CD4-positive, alpha-beta T cell treated with Interleukin-17A for 4 hours (primary cell): ENCODE measurements around the gene GLDN.

ENCODE experiments used
- DNase-seq: peaks from one replicate; pipeline ENCODE4 v3.0.0-alpha.2; 2020; ENCODE audit warnings: mixed read lengths

Gene GLDN

GRCh38 chr15:51365417-51365816, 24.0 kb downstream of the GLDN start:
- DNase-seq = no peak

DNA sequence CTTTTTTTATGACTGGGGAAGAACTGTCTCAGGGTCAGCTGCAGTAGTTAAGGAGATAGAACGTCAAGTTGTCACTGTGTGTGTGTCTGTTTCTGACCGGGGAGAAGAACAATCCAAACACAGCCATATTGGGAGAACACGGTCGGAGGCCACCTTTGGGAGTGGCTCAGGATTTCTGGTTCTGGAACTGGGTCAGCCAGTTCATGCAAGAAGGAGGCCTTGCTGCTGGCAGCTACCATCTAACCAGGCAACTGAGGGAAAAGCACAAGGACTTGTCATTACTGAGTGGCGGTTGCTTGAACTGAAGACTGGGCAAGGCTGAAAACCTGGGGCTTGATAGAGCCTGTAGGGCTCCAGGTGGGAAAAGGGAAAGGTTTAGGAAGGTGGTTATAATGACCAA, 24.6 kb downstream of the GLDN start:
- DNase-seq = no peak

GRCh38 chr15:51366920-51367319, 25.5 kb downstream of the GLDN start:
- no peak for DNase-seq

DNA sequence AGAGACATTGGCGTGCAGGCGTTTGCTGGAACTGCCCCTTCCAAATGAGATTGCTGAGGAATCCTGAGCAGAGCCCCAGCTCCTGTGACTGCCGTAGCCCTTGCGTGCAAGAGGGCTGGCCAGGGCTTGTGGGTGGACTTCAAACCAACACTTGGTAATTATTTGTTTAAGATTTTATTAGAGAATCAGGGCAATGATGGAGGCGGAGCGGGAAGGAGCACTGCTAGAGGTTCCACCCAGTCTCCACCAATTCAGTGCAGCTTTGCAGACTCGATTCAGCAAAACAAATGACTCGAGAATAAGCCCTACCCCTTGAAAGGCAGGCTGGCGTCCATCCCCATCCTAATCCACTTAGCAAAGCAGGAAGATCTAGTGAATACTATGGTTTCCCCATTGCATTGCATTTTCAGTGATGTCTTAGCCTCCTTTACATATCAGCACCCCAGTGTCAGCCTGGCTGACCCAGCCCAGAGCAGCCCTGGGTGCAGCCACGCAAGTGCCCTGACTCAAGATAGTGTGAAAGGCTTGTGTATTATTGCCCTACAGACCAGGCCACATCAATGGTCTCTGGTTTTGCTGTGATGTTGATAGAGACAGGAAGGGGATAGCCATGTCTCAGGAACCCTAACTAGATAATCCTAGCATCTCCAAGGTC, 26.0 kb downstream of the GLDN start:
- no peak for DNase-seq

DNA sequence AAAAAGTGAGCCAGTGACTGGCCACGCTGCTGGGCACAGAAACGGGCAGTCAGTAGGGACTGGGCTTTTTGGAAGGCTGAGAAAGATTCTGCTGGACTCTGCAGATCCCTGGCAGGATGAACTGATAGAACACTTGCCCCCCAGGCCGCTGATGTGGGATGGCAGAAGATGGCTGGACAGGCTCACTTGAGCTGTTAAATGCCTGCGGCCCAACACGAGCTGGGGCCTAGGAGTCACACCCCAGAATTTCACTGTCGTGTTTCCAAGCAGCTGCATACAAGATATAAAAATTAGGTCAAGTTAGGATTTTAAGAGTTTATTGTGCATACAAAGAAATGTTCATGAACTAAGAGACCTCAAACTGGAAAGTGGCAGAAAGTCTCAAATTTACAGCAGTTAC, 26.9 kb downstream of the GLDN start:
- DNase-seq = no peak

- DNase-seq = no peak
Measured at GRCh38 chr15:51368751-51369450, 27.4 kb downstream of the GLDN start.

DNA sequence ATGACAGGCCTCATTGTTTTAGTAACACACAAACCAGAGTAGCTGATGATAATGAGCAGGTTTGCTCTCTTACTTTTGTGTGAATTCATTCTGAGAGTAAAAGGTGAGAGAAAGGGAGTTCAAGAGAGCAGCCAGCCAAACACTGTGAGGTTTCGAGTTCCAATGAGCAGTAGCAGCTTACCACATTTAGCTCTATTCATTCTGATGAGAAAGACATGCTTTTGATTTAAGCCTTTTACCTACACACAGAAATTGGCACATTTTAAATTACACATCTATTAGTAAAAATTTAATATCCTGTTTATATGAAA, 28.0 kb downstream of the GLDN start:
- no peak for DNase-seq

- no peak for DNase-seq
Measured at GRCh38 chr15:51371266-51371665, 29.8 kb downstream of the GLDN start.

DNA sequence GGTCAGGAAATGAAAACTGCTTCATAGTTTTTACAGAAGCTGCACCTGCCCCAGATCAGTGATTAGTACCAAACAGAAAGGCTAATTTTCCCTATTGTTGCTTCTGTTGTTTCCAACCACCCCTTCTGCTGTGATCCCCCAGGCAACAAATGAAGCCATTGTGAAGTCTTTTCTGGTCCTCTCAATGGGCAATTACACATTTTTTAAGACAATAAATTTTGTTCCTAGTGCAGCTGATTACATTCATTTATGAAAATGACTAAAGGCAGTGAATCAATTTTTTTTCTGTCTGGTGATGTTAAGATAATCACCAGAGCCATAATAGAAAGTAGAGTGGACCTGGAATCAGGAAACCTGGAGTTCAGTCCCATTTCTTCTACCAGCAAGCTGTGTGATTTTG, 32.7 kb downstream of the GLDN start:
- no peak for DNase-seq

GRCh38 chr15:51375966-51376640, 34.6 kb downstream of the GLDN start:
- DNase-seq = no peak

DNA sequence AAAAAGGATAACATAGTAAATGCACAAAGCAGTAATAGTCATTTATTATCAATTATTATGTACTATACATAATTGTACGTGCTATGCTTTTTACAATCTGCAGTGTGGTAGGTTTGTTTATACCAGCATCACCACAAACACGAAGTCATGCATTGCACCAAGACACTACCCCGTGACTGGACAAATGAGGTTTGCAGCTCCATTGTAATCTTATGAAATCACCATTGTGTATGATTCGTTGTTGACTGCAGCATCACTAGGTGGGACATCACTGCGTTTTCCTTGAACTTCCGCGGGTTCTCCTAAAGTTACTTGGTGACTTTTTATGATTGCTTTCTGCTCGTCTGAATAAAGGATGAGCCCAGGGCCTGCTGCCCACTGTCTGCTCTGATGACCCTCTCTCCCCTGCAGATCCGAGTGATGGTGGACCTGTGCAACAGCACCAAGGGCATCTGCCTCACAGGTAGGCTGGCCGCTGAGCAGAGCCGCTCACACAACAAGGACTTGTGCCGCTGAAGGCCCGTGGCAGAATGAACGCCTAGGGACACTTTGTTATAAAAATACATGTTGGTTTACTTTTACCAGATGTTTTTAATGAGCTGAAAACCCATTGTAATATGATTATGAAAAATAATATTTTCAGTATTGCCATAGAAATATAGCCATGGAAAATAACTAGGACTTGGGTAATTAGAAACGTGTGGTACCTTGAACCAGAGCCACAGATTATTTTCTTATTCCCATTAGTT, 35.8 kb downstream of the GLDN start:
- DNase-seq = no peak

- DNase-seq = no peak
Measured at GRCh38 chr15:51378406-51378805, 37.0 kb downstream of the GLDN start.

- no peak for DNase-seq
Measured at GRCh38 chr15:51379390-51379789, 37.9 kb downstream of the GLDN start.

DNA sequence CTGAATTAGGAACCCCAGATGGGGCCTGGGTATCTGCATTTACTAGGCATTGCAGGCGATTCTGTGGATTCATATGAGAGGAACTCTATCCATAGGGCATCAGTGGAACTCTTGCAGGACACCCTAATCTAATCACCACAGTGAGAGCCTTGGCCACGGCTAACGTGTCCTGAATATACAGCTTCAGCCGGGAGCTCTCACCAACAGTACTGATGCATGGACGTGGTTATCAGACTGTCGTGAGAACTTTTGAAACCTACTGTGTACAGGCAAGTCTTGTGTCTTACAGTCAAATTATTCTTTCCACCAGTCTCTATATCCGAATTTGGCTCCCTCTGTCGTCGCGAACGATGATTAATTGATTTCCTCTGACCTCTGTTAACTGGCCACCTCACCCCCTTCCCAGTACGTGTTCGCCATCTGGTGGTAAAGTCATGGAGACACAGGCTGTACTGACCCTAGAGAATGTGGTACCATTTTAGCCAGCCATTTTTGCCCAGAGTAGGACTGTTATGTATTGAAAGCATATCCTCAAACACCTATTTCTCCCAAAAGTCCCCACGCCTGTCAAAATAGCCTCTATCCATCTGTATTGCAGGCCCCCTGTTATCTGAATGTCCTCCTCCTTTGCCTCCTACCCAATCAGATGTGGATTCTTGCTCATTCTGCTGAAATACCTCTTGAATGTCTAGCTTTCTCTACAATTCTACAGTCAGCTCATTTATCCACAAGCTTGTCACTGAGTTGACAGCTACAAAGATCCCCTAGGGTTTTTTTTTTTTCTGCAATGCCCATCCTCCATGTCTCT, 39.7 kb downstream of the GLDN start:
- DNase-seq = no peak

- DNase-seq = no peak
Measured at GRCh38 chr15:51382787-51383186, 41.3 kb downstream of the GLDN start.

DNA sequence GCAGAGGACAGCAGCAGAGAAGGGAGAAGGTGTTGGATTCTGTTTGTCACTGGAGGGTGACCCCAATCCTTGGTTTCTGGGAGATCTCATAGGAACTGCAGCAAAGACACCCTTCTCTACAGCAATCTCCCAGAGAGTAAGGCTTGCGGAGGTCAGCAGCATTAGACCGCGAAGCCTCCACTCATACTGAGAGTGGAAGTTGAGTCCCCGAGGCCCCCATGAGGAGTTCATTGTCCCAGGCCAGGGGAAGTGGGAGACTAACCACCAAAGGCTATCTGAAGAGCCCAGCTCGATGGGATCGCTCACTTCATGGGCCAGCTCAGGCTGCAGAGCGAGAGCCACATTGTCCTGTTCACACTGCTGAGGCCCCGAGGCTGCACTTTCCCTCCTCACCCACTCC, 44.6 kb downstream of the GLDN start:
- no peak for DNase-seq

- no peak for DNase-seq
Measured at GRCh38 chr15:51386486-51386885, 45.0 kb downstream of the GLDN start.

DNA sequence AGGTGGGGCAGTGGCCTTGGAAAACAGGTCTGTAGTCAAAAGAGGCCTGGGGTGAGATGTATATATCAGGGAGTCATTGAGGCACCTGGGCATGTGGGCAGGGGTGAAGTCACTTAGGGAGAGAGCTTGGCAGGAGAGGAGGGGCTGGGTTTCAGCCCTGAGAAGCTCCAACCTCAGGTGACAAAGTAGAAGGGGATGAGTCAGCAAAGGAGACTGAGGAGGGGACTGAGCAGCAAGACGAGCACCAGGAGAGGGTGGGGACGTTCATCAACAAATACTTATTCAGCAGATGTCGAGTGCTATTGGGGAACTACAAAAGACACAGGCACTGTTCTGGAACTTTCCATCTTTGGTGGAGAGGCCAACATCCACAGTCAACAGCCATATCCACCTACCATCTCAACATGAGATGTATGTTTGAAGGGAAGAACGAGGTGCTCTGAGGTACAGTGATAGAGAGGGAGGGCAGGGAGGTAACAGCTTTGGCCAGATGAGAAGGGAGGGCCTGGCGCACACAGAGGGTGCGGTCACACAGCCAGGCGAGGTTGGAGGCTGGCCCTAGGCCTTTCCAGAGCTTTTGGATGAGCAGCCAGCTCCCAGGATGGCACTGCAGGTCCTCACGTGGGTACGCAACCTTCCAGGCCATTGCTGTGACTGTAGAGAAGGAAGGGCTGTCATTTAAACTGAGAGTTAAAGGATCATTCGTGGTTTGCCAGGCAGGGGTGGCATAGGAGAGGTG, 45.7 kb downstream of the GLDN start:
- DNase-seq = no peak

DNA sequence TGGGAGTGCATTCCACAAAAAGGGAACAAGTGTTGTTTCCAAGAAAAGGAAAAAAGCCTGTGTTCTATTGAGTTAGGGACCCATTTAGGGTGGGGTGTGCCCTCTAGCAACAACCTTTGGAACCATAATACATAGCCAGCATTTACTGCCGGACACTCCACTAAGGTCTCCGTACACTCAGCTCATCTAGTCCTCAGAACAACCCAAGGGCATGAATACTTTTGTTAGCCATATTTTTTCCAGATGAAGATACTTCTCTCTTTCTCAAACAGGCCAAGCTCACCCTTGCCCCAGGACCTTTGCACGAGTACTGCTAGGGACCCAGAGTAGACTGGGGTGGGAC, 46.2 kb downstream of the GLDN start:
- DNase-seq = no peak

DNA sequence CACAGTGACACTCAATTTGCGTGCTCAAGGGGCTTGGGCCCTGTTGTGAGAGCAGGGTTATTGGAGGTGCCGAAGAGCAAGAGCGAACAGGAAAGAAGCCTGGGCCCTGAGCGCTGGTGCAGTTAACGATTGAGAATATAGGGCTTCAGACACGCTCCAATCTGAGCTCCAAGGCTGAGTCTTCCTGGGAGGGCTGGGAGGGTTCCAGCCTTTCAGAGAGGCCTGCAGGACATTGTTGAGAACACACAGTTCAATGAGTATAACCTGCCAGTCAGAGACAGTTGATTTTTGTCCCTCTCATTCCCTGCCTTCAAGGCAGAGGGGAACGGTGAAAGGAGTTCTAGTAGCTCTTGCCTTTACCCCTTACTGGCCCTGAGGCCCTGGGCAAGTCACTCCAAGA, 47.3 kb downstream of the GLDN start:
- DNase-seq = no peak

- no peak for DNase-seq
Measured at GRCh38 chr15:51390241-51390965, 48.9 kb downstream of the GLDN start.
